B cell (primary cell): Measurements from ENCODE around the gene CHADL.

Experiments used
- CTCF ChIP-seq: fragments of 200-600 bp; IDR thresholded peaks from one replicate; pipeline ENCODE4 v1.8.0; 2022; ENCODE audit warnings: antibody characterized with exemption, mild to moderate bottlenecking
- EZH2 ChIP-seq: IDR thresholded peaks from 2 replicates; pipeline ENCODE4 v1.6.1; 2012; ENCODE audit warnings: borderline replicate concordance, low read depth, mild to moderate bottlenecking, moderate library complexity, low read length; ENCODE audit not compliant: insufficient read depth, poor library complexity, severe bottlenecking

- TF ChIP-seq CTCF (no peak), EZH2 (no peak)
These were observed at the start of gene CHADL for GRCh38 chr22:41240377-41241132.
